ENCODE data around the gene AGAP1. TPM values are rescaled to one million over a fixed set of nuclear protein-coding genes. Genes with fewer than 3 reads are reported as not detected.

The AGAP1 gene
- total RNA-seq, 4 donors from 2014 or later, result 33.7 to 55.2 (median 37.5) TPM

GRCh38 chr2:235523486-235524150 lies 29.8 kb downstream of the AGAP1 start:
- no peak for ATAC-seq
- peaks cover 0 to 48% (median 2%) of the 10 kb centered on the region in 3 donors for H3K4me1 ChIP-seq
- no peaks in the 10 kb centered on the region for H3K27me3 ChIP-seq
- no peak for TF ChIP-seq EP300 (IDR thresholded peaks at IDR 0.05)
- TF ChIP-seq POLR2A (IDR thresholded peaks at IDR 0.05), result no peak
- no peak for TF ChIP-seq POLR2AphosphoS5 (IDR thresholded peaks at IDR 0.05)
- TF ChIP-seq CTCF (IDR thresholded peaks at IDR 0.05), result no peak
- H3K36me3 ChIP-seq, result no peaks in the 10 kb centered on the region
- 100% methylated on average over 2 to 4 of the region's 18 CpGs for WGBS, 2 donors (ENCODE audit: low coverage in 1 of 2)
- H3K9me3 ChIP-seq, result no peaks in the 10 kb centered on the region
- H3K27ac ChIP-seq, result no peak overlapping the region
- no peak overlapping the region for H3K4me3 ChIP-seq

DNA sequence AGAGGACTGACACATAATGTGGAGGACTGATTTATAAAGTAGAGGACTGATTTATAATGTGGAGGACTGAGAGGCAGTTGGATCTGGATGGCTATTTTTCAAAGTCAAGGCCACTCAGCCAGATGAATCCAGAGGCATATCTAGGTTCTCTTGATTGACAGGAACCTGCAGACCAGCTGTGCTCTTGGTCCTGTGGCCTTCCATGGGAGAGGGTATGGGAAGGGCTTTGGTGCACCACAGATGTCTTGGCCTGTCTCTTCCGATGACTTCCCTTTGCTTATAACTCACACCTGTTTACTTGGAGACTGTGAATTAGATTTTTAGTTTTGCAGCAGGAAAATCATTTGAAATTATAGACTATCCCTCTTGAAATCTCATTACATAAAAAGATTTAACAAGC lies 32.3 kb downstream of the AGAP1 start:
- TF ChIP-seq POLR2A (IDR thresholded peaks at IDR 0.05), result no peak
- no peak for TF ChIP-seq POLR2AphosphoS5 (IDR thresholded peaks at IDR 0.05)
- no peak for TF ChIP-seq CTCF (IDR thresholded peaks at IDR 0.05)
- peaks cover 0 to 43% (median 0%) of the 10 kb centered on the region in 3 donors for H3K4me1 ChIP-seq
- WGBS, 2 donors (ENCODE audit: low coverage in 1 of 2), result 83 to 100% methylated on average over 1 of the region's 1 CpG
- H3K9me3 ChIP-seq, result peaks cover 0 to 10% (median 0%) of the 10 kb centered on the region in 3 donors
- H3K27me3 ChIP-seq, result no peaks in the 10 kb centered on the region
- no peaks in the 10 kb centered on the region for H3K36me3 ChIP-seq
- H3K27ac ChIP-seq, result no peak overlapping the region
- ATAC-seq, result no peak
- no peak overlapping the region for H3K4me3 ChIP-seq

DNA sequence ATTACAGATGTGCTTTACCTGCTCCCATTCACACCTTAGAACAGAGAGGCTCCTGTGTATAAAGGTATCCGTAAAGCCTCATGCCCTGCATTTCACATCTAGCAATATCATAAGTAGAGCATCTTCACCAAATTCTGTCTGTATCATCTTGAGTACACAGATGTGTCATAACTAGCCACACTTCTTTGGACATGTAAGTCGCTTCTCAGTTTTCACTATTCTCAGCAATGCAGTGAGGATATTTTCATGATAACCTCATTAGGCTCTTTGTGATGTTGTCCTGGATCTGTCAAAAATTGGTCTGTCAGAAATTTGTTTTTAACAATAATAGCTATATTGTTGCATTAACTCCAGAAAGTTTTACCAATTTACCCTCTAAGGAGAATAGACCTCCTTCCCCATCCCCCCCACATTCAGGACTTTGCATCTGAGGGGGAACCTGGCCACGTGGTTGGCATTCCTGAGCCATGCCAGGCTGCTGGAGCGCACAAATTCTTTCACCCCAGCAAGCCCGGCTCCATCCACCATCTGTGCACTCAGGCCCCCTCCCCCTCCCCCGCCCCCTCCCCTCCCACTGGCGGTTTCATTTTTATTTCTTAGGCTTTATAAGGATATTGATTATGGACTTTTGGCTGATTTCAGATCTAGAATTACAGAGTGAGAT lies 34.1 kb downstream of the AGAP1 start:
- H3K27ac ChIP-seq, result no peak overlapping the region
- H3K9me3 ChIP-seq, result peaks cover 0 to 10% (median 0%) of the 10 kb centered on the region in 3 donors
- no peak for ATAC-seq
- H3K4me1 ChIP-seq, result peaks cover 0 to 32% (median 0%) of the 10 kb centered on the region in 3 donors
- no peaks in the 10 kb centered on the region for H3K27me3 ChIP-seq
- no peaks in the 10 kb centered on the region for H3K36me3 ChIP-seq
- WGBS, 2 donors (ENCODE audit: low coverage in 1 of 2), result 33 to 64% methylated on average over 3 to 6 of the region's 7 CpGs
- no peak overlapping the region for H3K4me3 ChIP-seq
- TF ChIP-seq POLR2A (IDR thresholded peaks at IDR 0.05) (no peak), EP300 (IDR thresholded peaks at IDR 0.05) (no peak), CTCF (IDR thresholded peaks at IDR 0.05) (no peak), POLR2AphosphoS5 (IDR thresholded peaks at IDR 0.05) (no peak)

- no peak for ATAC-seq
- Histone ChIP-seq H3K4me3 (no peak overlapping the region), H3K4me1 (peaks cover 0 to 41% (median 0%) of the 10 kb centered on the region in 3 donors), H3K27ac (no peak overlapping the region), H3K27me3 (no peaks in the 10 kb centered on the region), H3K9me3 (peaks cover 0 to 10% (median 0%) of the 10 kb centered on the region in 3 donors), H3K36me3 (no peaks in the 10 kb centered on the region)
- 97 to 100% methylated on average over 3 of the region's 3 CpGs for WGBS, 2 donors (ENCODE audit: low coverage in 1 of 2)
- TF ChIP-seq EP300 (IDR thresholded peaks at IDR 0.05) (no peak), POLR2AphosphoS5 (IDR thresholded peaks at IDR 0.05) (no peak)
Measured at GRCh38 chr2:235529621-235530020, 35.8 kb downstream of the AGAP1 start.

DNA sequence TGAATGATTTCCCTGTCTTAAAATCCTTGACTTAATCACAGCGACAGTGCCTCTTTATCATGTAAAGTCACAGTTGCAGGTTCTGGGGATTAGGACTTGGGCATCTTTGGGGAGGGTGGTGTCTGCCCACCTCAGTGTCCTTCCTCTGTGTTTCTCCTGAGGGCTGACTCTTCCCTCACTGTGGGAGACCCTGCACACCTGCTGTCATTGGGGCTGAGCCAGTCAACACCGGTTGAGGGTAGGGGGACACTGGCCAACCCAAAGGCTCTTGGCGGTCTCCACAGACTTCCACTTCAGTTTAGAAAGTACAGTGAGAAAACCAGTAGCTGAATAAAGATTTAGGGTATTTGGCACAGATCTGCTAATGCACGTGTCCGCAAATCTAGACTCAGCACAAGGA lies 36.9 kb downstream of the AGAP1 start:
- 96 to 100% methylated on average over 3 of the region's 5 CpGs for WGBS, 2 donors (ENCODE audit: low coverage in 1 of 2)
- Histone ChIP-seq H3K4me3 (no peak overlapping the region), H3K36me3 (no peaks in the 10 kb centered on the region), H3K9me3 (peaks cover 0 to 10% (median 0%) of the 10 kb centered on the region in 3 donors), H3K27me3 (no peaks in the 10 kb centered on the region), H3K4me1 (peaks cover 0 to 49% (median 0%) of the 10 kb centered on the region in 3 donors), H3K27ac (no peak overlapping the region)
- ATAC-seq, result no peak
- TF ChIP-seq POLR2AphosphoS5 (IDR thresholded peaks at IDR 0.05), result no peak
- no peak for TF ChIP-seq POLR2A (IDR thresholded peaks at IDR 0.05)
- TF ChIP-seq CTCF (IDR thresholded peaks at IDR 0.05), result no peak
- no peak for TF ChIP-seq EP300 (IDR thresholded peaks at IDR 0.05)
